ENCODE data around the gene CORT. TPM values are rescaled to one million over a fixed set of nuclear protein-coding genes. Genes with fewer than 3 reads are reported as not detected.
A peak's percentile ranks its signal among the peaks of the same experiment; 100 is the strongest.

The CORT gene
- polyA plus RNA-seq, 2 of the 4 experiments (the other 2 are of a cell fraction), result 0.10 to 0.30 TPM

GRCh38 chr1:10419351-10419750, 30.5 kb upstream of the CORT start:
- FAIRE-seq, result no peak
- ATAC-seq, result no peak
- WGBS (ENCODE audit: missing lambda C conversion rate), result 79% methylated on average over 15 of the region's 15 CpGs
- H3K4me3 ChIP-seq, result no peak overlapping the region
- ChIA-PET POLR2A (no interaction called here), CTCF (interaction anchor here (2.1 to 5.5 kb wide), 3 partner anchors 11 to 42 kb away, joined by 6 to 38 read pairs (median 10); partner anchors contain the start of gene CENPS)
- no peak for DNase-seq (ENCODE audit: low read depth in 1 of 2, low spot score in 1 of 2)
- H3K4me1 ChIP-seq, result peaks cover 98% of the 10 kb centered on the region
- H3K4me2 ChIP-seq, result no peak overlapping the region
- H3K27ac ChIP-seq, result peak overlapping the region; percentile 95 to 99; a peak in 4 of 6 replicates
- H3K9me3 ChIP-seq, result no peaks in the 10 kb centered on the region
- TF ChIP-seq TP53 (CRISPR knock-in tag; IDR thresholded peaks at IDR 0.05), result no peak
- TF ChIP-seq HOXB13 (CRISPR knock-in tag; IDR thresholded peaks at IDR 0.05; ENCODE audit: low read depth), result no peak
- no peak for TF ChIP-seq RARB (CRISPR knock-in tag; IDR thresholded peaks at IDR 0.05)
- no peak for TF ChIP-seq CHD4 (IDR thresholded peaks at IDR 0.05; ENCODE audit: borderline replicate concordance)
- TF ChIP-seq EHMT2 (IDR thresholded peaks at IDR 0.05; ENCODE audit: low read depth), result no peak
- TF ChIP-seq, protein P1, sequence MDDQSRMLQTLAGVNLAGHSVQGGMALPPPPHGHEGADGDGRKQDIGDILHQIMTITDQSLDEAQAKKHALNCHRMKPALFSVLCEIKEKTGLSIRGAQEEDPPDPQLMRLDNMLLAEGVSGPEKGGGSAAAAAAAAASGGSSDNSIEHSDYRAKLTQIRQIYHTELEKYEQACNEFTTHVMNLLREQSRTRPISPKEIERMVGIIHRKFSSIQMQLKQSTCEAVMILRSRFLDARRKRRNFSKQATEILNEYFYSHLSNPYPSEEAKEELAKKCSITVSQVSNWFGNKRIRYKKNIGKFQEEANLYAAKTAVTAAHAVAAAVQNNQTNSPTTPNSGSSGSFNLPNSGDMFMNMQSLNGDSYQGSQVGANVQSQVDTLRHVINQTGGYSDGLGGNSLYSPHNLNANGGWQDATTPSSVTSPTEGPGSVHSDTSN (IDR thresholded peaks at IDR 0.05), result no peak
- TF ChIP-seq RAD21 (conservative IDR thresholded peaks at IDR 0.05 in 1 of 2, IDR thresholded peaks at IDR 0.05 in 1 of 2), result no peak
- TF ChIP-seq, protein P2, sequence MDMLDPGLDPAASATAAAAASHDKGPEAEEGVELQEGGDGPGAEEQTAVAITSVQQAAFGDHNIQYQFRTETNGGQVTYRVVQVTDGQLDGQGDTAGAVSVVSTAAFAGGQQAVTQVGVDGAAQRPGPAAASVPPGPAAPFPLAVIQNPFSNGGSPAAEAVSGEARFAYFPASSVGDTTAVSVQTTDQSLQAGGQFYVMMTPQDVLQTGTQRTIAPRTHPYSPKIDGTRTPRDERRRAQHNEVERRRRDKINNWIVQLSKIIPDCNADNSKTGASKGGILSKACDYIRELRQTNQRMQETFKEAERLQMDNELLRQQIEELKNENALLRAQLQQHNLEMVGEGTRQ (IDR thresholded peaks at IDR 0.05), result no peak
- no peak for TF ChIP-seq ZC3H11A (IDR thresholded peaks at IDR 0.05)
- no peak for TF ChIP-seq KDM1A (IDR thresholded peaks at IDR 0.05; ENCODE audit: low read depth)
- TF ChIP-seq FOSB (CRISPR knock-in tag; IDR thresholded peaks at IDR 0.05), result no peak
- TF ChIP-seq, protein P3, sequence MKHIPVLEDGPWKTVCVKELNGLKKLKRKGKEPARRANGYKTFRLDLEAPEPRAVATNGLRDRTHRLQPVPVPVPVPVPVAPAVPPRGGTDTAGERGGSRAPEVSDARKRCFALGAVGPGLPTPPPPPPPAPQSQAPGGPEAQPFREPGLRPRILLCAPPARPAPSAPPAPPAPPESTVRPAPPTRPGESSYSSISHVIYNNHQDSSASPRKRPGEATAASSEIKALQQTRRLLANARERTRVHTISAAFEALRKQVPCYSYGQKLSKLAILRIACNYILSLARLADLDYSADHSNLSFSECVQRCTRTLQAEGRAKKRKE (CRISPR knock-in tag; IDR thresholded peaks at IDR 0.05; ENCODE audit: low read depth), result no peak
- no peak for TF ChIP-seq BHLHE40 (IDR thresholded peaks at IDR 0.05; ENCODE audit: low read depth, low read length)
- TF ChIP-seq EP300 (IDR thresholded peaks at IDR 0.05), result no peak
- TF ChIP-seq, protein P4, sequence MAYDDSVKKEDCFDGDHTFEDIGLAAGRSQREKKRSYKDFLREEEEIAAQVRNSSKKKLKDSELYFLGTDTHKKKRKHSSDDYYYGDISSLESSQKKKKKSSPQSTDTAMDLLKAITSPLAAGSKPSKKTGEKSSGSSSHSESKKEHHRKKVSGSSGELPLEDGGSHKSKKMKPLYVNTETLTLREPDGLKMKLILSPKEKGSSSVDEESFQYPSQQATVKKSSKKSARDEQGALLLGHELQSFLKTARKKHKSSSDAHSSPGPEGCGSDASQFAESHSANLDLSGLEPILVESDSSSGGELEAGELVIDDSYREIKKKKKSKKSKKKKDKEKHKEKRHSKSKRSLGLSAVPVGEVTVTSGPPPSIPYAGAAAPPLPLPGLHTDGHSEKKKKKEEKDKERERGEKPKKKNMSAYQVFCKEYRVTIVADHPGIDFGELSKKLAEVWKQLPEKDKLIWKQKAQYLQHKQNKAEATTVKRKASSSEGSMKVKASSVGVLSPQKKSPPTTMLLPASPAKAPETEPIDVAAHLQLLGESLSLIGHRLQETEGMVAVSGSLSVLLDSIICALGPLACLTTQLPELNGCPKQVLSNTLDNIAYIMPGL (CRISPR knock-in tag; IDR thresholded peaks at IDR 0.05; ENCODE audit: borderline replicate concordance), result no peak
- TF ChIP-seq CBX8 (IDR thresholded peaks at IDR 0.05), result no peak
- TF ChIP-seq CBX2 (IDR thresholded peaks at IDR 0.05; ENCODE audit: borderline replicate concordance, low read depth), result no peak
- no peak for TF ChIP-seq JUN (IDR thresholded peaks at IDR 0.05)

DNA sequence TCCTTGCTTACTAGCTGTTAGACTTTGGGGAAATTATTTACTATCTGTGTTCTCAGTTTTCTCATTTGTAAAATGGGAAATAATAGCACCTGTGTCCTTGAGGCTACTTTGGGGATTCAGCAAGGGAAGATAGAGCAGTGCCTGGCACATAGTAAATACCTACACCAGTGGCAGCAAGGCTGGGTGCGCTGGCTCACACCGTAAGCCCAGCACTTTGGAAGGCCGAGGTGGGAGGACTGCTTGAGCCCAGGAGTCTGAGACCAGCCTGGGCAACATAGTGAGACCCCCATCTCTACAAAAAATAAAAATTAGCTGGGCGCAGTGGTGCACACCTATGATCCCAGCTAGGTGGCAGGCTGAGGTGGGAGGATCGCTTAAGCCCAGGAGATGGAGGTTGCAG, 28.2 kb upstream of the CORT start:
- peak overlapping the region; percentile 31; the same call in 1 of the 3 replicates for H3K4me2 ChIP-seq
- ChIA-PET CTCF (interaction anchor here (0.9 to 5.5 kb wide), 2 partner anchors 44 to 72 kb away, joined by 3 to 38 read pairs; no protein-coding TSS in a partner anchor), POLR2A (no interaction called here)
- peak in 1 of 2 experiments; percentile 25; a peak in 3 of 6 replicates for ATAC-seq
- DNase-seq (ENCODE audit: low read depth in 1 of 2, low spot score in 1 of 2), result no peak
- no peak for FAIRE-seq
- H3K27ac ChIP-seq, result peak overlapping the region; percentile 64 to 99
- H3K4me1 ChIP-seq, result peaks cover 80% of the 10 kb centered on the region
- 75% methylated on average over 5 of the region's 5 CpGs for WGBS (ENCODE audit: missing lambda C conversion rate)
- H3K4me3 ChIP-seq, result no peak overlapping the region
- H3K9me3 ChIP-seq, result no peaks in the 10 kb centered on the region
- TF ChIP-seq EP300 (IDR thresholded peaks at IDR 0.05) (no peak), NPAS2 (CRISPR knock-in tag; IDR thresholded peaks at IDR 0.05; ENCODE audit: borderline replicate concordance) (no peak), RAD21 (conservative IDR thresholded peaks at IDR 0.05 in 1 of 2, IDR thresholded peaks at IDR 0.05 in 1 of 2) (no peak), FOSL2 (IDR thresholded peaks at IDR 0.05) (no peak), FOSL2 (CRISPR knock-in tag; IDR thresholded peaks at IDR 0.05) (no peak), FOXS1 (CRISPR knock-in tag; IDR thresholded peaks at IDR 0.05) (no peak), TFCP2L1 (CRISPR knock-in tag; IDR thresholded peaks at IDR 0.05) (0 out of 2 replicates have a peak, but pooled peaks have one; percentile 55), ESRRA (IDR thresholded peaks at IDR 0.05; ENCODE audit: borderline replicate concordance, low read length) (no peak), ZNF302 (CRISPR knock-in tag; IDR thresholded peaks at IDR 0.05) (no peak), KDM1A (IDR thresholded peaks at IDR 0.05; ENCODE audit: low read depth) (no peak), CBX8 (IDR thresholded peaks at IDR 0.05) (no peak), POLR2AphosphoS2 (conservative IDR thresholded peaks at IDR 0.05; ENCODE audit: low read length) (no peak), BHLHE40 (IDR thresholded peaks at IDR 0.05; ENCODE audit: low read depth, low read length) (no peak), HOXA7 (CRISPR knock-in tag; IDR thresholded peaks at IDR 0.05) (peak; percentile 84), PHF8 (IDR thresholded peaks at IDR 0.05; ENCODE audit: borderline replicate concordance, low read depth) (no peak)
- TF ChIP-seq, protein P2 (IDR thresholded peaks at IDR 0.05), result no peak
- TF ChIP-seq, protein P5, sequence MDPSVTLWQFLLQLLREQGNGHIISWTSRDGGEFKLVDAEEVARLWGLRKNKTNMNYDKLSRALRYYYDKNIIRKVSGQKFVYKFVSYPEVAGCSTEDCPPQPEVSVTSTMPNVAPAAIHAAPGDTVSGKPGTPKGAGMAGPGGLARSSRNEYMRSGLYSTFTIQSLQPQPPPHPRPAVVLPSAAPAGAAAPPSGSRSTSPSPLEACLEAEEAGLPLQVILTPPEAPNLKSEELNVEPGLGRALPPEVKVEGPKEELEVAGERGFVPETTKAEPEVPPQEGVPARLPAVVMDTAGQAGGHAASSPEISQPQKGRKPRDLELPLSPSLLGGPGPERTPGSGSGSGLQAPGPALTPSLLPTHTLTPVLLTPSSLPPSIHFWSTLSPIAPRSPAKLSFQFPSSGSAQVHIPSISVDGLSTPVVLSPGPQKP (IDR thresholded peaks at IDR 0.05; ENCODE audit: low read depth, low read length), result no peak
- TF ChIP-seq, protein P6, sequence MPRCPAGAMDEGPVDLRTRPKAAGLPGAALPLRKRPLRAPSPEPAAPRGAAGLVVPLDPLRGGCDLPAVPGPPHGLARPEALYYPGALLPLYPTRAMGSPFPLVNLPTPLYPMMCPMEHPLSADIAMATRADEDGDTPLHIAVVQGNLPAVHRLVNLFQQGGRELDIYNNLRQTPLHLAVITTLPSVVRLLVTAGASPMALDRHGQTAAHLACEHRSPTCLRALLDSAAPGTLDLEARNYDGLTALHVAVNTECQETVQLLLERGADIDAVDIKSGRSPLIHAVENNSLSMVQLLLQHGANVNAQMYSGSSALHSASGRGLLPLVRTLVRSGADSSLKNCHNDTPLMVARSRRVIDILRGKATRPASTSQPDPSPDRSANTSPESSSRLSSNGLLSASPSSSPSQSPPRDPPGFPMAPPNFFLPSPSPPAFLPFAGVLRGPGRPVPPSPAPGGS (IDR thresholded peaks at IDR 0.05), result no peak

All from A549 (cell line).